Upper lobe of left lung (tissue), 6 donors: ENCODE data around the gene ARMC12. TPM values are rescaled to one million over a fixed set of nuclear protein-coding genes. Genes with fewer than 3 reads are reported as not detected.
"Not testable (repeated sequence)": the region's sequence is repeated elsewhere in the genome, so short reads cannot be mapped to it uniquely, and the experiment has no call there.

Source experiments
- ATAC-seq, 2 donors: fragments of 200-7000 bp; cut with Tn5 transposase; one replicate each; pipeline ENCODE4 v1.9.1; 2022; ENCODE audit warnings: mild to moderate bottlenecking in 2 of 2, moderate library complexity in 2 of 2; ENCODE audit not compliant: low FRiP score in 2 of 2
- DNase-seq, 2 donors: peaks; one replicate each; pipeline ENCODE4 v3.0.0-alpha.2; 2019 to 2020
- H3K27ac ChIP-seq, 4 donors: fragments of 200-600 bp; sonication (generic); one replicate each; pipeline ENCODE4 v1.5.1; 2016 to 2019
- H3K27me3 ChIP-seq, 4 donors: fragments of 200-600 bp; sonication (generic); one replicate each; pipeline ENCODE4 v1.5.1; 2017 to 2019
- H3K36me3 ChIP-seq, 4 donors: fragments of 200-600 bp; sonication (generic); one replicate each; pipeline ENCODE4 v1.5.1; 2016 to 2019
- H3K4me1 ChIP-seq, 4 donors: fragments of 200-600 bp; sonication (generic); one replicate each; pipeline ENCODE4 v1.5.1; 2018 to 2019
- H3K4me3 ChIP-seq, 4 donors: fragments of 200-600 bp; sonication (generic); one replicate each; pipeline ENCODE4 v1.5.1; 2017 to 2019; ENCODE audit warnings: mild to moderate bottlenecking in 2 of 4, moderate library complexity in 1 of 4
- H3K9me3 ChIP-seq, 4 donors: fragments of 200-600 bp; sonication (generic); one replicate each; pipeline ENCODE4 v1.5.1; 2018 to 2019
- EP300 ChIP-seq, 4 donors: sonication (generic); formaldehyde crosslinking; IDR thresholded peaks; one replicate each; pipeline ENCODE4 v1.5.1; 2017; ENCODE audit warnings: antibody characterized with exemption in 4 of 4, control low read depth in 2 of 4
- POLR2A ChIP-seq, 4 donors: fragments of 450-650 bp; IDR thresholded peaks; one replicate each; pipeline ENCODE4 v1.5.1; 2016 to 2017; ENCODE audit warnings: antibody characterized with exemption in 4 of 4, mild to moderate bottlenecking in 2 of 4
- POLR2AphosphoS5 ChIP-seq, 2 donors: sonication (generic); formaldehyde crosslinking; IDR thresholded peaks; one replicate each; pipeline ENCODE4 v1.5.1; 2017; ENCODE audit warnings: antibody characterized with exemption in 2 of 2
- WGBS, 2 donors: methylation state at CpG; one replicate each; pipeline ENCODE4 v1.1.5; 2017 to 2018; 5-methylcytosine and 5-hydroxymethylcytosine counted together
- total RNA-seq, 6 donors: library from RNA; depleted of rRNA in 4 of 6; stranded (reverse); fragments of >200 nt in 4 of 6; gene quantifications; one replicate each; pipeline versions ENCODE4 v1.1.0 to v1.2.1, GENCODE V29; 2016 to 2021
- TF ChIP-seq, protein P1 (sequence below), 6 experiments: fragments of 450-650 bp in 4 of 6; fragments of 200-600 bp in 2 of 6; sonication (generic) in 2 of 6; IDR thresholded peaks; one replicate each; pipeline ENCODE4 v1.5.1; 2016 to 2019; ENCODE audit warnings: antibody characterized with exemption in 6 of 6
- donor health status: DM: no; HTN: no; CAD: no; lungs with moderate emphysema.
- donor health status: DM: no; HTN: yes; CAD: no; lungs with severe emphysema.

ARMC12 gene
- total RNA-seq, 6 donors from 2014 or later = 0.46 to 6.3 (median 0.74) TPM; not detected in 1

DNA sequence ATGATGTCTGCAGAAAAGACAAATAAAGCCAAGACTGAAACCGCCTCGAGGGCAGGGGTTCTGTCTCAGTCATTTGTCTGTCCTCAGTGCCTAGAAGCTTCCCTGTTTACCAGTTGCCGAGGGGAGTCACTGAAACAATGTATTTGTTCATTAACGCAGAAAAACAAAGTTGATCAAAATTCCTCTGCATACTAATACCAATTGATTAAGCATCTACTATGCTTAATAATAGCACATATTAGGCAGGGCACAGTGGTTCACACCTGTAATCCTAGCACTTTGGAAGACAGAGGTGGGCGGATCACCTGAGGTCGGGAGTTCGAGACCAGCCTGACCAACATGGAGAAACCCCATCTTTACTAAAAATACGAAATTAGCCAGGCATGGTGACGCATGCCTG lies 46.3 kb upstream of the ARMC12 start:
- H3K27me3 ChIP-seq = no peaks in the 10 kb centered on the region
- TF ChIP-seq EP300 (IDR thresholded peaks at IDR 0.05) (no peak), POLR2A (IDR thresholded peaks at IDR 0.05) (no peak), POLR2AphosphoS5 (IDR thresholded peaks at IDR 0.05) (no peak)
- TF ChIP-seq, protein P1, sequence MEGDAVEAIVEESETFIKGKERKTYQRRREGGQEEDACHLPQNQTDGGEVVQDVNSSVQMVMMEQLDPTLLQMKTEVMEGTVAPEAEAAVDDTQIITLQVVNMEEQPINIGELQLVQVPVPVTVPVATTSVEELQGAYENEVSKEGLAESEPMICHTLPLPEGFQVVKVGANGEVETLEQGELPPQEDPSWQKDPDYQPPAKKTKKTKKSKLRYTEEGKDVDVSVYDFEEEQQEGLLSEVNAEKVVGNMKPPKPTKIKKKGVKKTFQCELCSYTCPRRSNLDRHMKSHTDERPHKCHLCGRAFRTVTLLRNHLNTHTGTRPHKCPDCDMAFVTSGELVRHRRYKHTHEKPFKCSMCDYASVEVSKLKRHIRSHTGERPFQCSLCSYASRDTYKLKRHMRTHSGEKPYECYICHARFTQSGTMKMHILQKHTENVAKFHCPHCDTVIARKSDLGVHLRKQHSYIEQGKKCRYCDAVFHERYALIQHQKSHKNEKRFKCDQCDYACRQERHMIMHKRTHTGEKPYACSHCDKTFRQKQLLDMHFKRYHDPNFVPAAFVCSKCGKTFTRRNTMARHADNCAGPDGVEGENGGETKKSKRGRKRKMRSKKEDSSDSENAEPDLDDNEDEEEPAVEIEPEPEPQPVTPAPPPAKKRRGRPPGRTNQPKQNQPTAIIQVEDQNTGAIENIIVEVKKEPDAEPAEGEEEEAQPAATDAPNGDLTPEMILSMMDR (IDR thresholded peaks at IDR 0.05) = no peak
- peak overlapping the region; percentile 66 to 100 (median 90) for H3K27ac ChIP-seq
- H3K36me3 ChIP-seq = no peaks in the 10 kb centered on the region
- no peak overlapping the region for H3K4me3 ChIP-seq
- 94 to 97% methylated on average over 9 of the region's 9 CpGs for WGBS, 2 donors
- peaks cover 26 to 32% (median 29%) of the 10 kb centered on the region in 4 donors for H3K4me1 ChIP-seq
- no peak for DNase-seq
- no peak for ATAC-seq
- H3K9me3 ChIP-seq = no peaks in the 10 kb centered on the region

DNA sequence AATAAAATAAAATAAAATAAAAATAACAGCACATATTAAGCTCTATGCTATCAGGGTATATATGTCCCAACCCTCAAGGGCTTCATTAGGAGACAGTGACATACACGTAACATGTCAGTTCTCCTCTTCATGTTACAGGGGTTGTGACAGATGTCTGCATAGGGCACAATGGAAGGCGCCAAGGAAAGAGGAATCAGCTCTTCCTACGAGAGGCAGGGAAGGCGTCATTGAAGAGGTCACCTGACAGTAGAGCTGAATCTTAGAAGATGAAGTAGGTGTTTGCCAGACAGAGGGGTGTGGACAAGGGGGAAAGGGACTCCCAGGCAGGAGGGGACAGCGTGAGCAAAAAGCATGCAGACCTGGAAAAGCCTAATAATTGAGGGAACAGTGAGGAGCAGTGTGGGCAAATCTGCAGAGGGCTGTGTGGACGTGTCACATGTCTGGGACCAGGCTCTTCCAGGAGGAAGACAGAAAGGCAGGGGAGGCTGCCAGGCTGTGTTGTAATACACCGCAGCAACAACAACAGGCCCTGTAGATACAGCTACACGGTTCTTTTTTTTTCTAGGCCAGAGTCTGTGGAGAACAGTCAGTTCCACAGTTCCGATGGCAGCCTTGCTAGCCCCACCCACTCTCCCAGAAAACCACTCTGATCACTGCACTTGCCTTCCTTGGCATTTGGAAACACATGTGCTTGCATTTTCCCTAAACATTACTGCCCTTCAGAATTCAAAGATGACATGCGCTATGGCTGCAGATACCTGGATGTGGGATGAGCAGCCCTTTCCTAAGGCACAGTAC lies 45.6 kb upstream of the ARMC12 start:
- ATAC-seq = peak; percentile 83
- peak overlapping the region; percentile 66 to 100 (median 90) for H3K27ac ChIP-seq
- WGBS, 2 donors = 40 to 43% methylated on average over 10 of the region's 10 CpGs

DNA sequence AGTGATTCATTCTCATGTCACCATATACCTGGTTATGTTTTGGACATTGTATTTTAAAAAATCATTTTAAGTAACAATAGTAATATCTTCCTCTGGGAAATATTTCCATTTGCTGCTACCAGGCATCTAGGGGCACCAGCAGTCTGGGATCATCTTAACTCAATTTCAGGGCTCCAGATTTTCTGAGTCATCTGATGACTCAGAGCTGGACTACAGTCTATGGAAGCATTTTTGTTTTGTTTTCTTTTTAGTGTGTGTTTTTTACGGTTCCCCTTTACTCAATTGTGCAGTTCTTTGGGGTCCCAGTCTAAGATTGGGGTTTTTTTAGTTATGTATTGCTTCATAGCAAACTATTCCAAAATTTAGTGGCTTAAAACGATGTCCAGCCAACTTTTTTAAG lies 42.4 kb upstream of the ARMC12 start:
- no peak for ATAC-seq
- TF ChIP-seq POLR2A (IDR thresholded peaks at IDR 0.05) (no peak), POLR2AphosphoS5 (IDR thresholded peaks at IDR 0.05) (no peak), EP300 (IDR thresholded peaks at IDR 0.05) (no peak)
- TF ChIP-seq, protein P1 (IDR thresholded peaks at IDR 0.05) = no peak
- Histone ChIP-seq H3K4me1 (peaks cover 21 to 27% (median 25%) of the 10 kb centered on the region in 4 donors), H3K27ac (no peak overlapping the region), H3K36me3 (no peaks in the 10 kb centered on the region), H3K9me3 (no peaks in the 10 kb centered on the region), H3K27me3 (no peaks in the 10 kb centered on the region), H3K4me3 (no peak overlapping the region)
- no peak for DNase-seq
- 91 to 92% methylated on average over 2 of the region's 2 CpGs for WGBS, 2 donors

More for the DNA sequence above, 45.6 kb upstream of the ARMC12 start:
- peak in 1 of 2 donors; percentile 95 for DNase-seq
- Histone ChIP-seq H3K27me3 (no peaks in the 10 kb centered on the region), H3K4me1 (peaks cover 26 to 32% (median 29%) of the 10 kb centered on the region in 4 donors), H3K36me3 (no peaks in the 10 kb centered on the region), H3K9me3 (no peaks in the 10 kb centered on the region), H3K4me3 (no peak overlapping the region)
- TF ChIP-seq POLR2AphosphoS5 (IDR thresholded peaks at IDR 0.05) (peak; percentile 59 to 78), POLR2A (IDR thresholded peaks at IDR 0.05) (peak in 1 of 4 donors; percentile 60), EP300 (IDR thresholded peaks at IDR 0.05) (peak in 2 of 4 donors; percentile 34 to 58)
- TF ChIP-seq, protein P1 (IDR thresholded peaks at IDR 0.05) = no peak

GRCh38 chr6:35698430-35698829 lies 38.4 kb upstream of the ARMC12 start:
- ATAC-seq, H3K27me3 ChIP-seq, H3K4me1 ChIP-seq, H3K27ac ChIP-seq, H3K9me3 ChIP-seq, DNase-seq, H3K36me3 ChIP-seq, H3K4me3 ChIP-seq: not testable (repeated sequence)
- 89 to 92% methylated on average over 7 of the region's 7 CpGs for WGBS, 2 donors

DNA sequence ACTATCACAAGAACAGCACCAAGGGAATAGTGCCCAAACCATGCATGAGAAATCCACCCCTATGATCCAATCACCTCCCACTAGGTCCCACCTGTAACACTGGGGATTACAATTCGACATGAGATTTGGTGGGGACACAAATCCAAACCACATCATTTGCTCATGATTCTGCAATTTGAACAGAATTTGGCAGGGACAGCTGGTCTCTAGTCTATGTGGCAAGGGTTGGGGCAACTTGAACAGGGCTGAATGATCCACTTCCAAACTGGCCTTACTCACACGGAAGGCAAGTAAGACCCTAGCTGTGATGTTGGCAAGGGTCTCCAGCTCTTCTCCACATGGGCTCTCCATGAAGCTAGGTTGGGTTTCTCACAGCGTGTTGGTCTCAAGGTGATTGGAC lies 38.0 kb upstream of the ARMC12 start:
- H3K27ac ChIP-seq = no peak overlapping the region
- no peaks in the 10 kb centered on the region for H3K27me3 ChIP-seq
- DNase-seq (no peak), ATAC-seq (no peak)
- no peaks in the 10 kb centered on the region for H3K36me3 ChIP-seq
- TF ChIP-seq POLR2A (IDR thresholded peaks at IDR 0.05) (no peak), EP300 (IDR thresholded peaks at IDR 0.05) (no peak), POLR2AphosphoS5 (IDR thresholded peaks at IDR 0.05) (no peak)
- TF ChIP-seq, protein P1 (IDR thresholded peaks at IDR 0.05) = no peak
- no peaks in the 10 kb centered on the region for H3K9me3 ChIP-seq
- no peak overlapping the region for H3K4me3 ChIP-seq
- H3K4me1 ChIP-seq = no peaks in the 10 kb centered on the region
- 90 to 92% methylated on average over 3 of the region's 3 CpGs for WGBS, 2 donors
